Panc1 (cell line): ENCODE data around the gene IRF2BP2. TPM values are rescaled to one million over a fixed set of nuclear protein-coding genes. Genes with fewer than 3 reads are reported as not detected.

Experiments
- ATAC-seq: fragments of 200-7000 bp; cut with Tn5 transposase; 2 replicates; pipeline ENCODE4 v1.9.1; 2020; ENCODE audit warnings: mild to moderate bottlenecking, moderate library complexity
- BruUV-seq: library from RNA; stranded (reverse); fragments of 400-500 nt; replicated peaks from 2 replicates; lab custom pipeline; 2021; lab: Mats Ljungman, UMichigan
- CTCF ChIA-PET: fragments of 300-600 bp; sonication (Branson Sonifier 250); formaldehyde crosslinking; loops from one replicate; lab custom pipeline; 2022; ENCODE audit warnings: antibody characterized with exemption; lab: Charles Lee
- POLR2A ChIA-PET: fragments of 300-600 bp; sonication (Branson Sonifier 250); formaldehyde crosslinking; loops from one replicate; lab custom pipeline; 2022; ENCODE audit warnings: antibody characterized with exemption; lab: Charles Lee
- DNase-seq: peaks from one replicate; pipeline ENCODE4 v3.0.0-alpha.2; 2010; ENCODE audit warnings: low read depth, low spot score
- H3K27ac ChIP-seq: 2 replicates; pipeline ENCODE4 v1.5.1; 2011; ENCODE audit warnings: mild to moderate bottlenecking, low read length, inconsistent platforms
- H3K27me3 ChIP-seq: fragments of 200-500 bp; sonication (Bioruptor generic); 2 replicates; pipeline ENCODE4 v1.6.0; 2014; ENCODE audit warnings: low read length, inconsistent platforms; ENCODE audit not compliant: control insufficient read depth, insufficient read depth
- H3K36me3 ChIP-seq: fragments of 200-500 bp; sonication (Bioruptor generic); 2 replicates; pipeline ENCODE4 v1.5.1; 2014; ENCODE audit warnings: inconsistent platforms, mild to moderate bottlenecking, low read length, moderate library complexity; ENCODE audit not compliant: control insufficient read depth, insufficient read depth
- H3K4me1 ChIP-seq: 2 replicates; pipeline ENCODE4 v1.5.1; 2011; ENCODE audit warnings: inconsistent platforms, mild to moderate bottlenecking, low read length, moderate library complexity; ENCODE audit not compliant: control insufficient read depth, insufficient read depth
- H3K4me3 ChIP-seq, 2 experiments: 2 replicates each; pipeline ENCODE4 v1.5.1; 2011 to 2012; ENCODE audit warnings: low read depth in 2 of 2, low read length in 2 of 2, mild to moderate bottlenecking in 2 of 2, inconsistent platforms in 1 of 2, moderate library complexity in 1 of 2
- H3K9me3 ChIP-seq: fragments of 200-500 bp; sonication (Bioruptor generic); 2 replicates; pipeline ENCODE4 v1.5.1; 2014; ENCODE audit warnings: low read depth, mild to moderate bottlenecking, inconsistent platforms, low read length, moderate library complexity; ENCODE audit not compliant: control insufficient read depth, insufficient read depth
- CTCF ChIP-seq: fragments of 450-650 bp; IDR thresholded peaks from 2 replicates; pipeline ENCODE4 v1.5.1; 2017; ENCODE audit warnings: mild to moderate bottlenecking
- POLR2AphosphoS5 ChIP-seq: IDR thresholded peaks from 2 replicates; pipeline ENCODE4 v1.6.1; 2012; ENCODE audit warnings: mild to moderate bottlenecking, low read depth, low read length, moderate library complexity
- REST ChIP-seq, 2 experiments: IDR thresholded peaks; 2 replicates each; pipeline ENCODE4 v1.6.1; 2011 to 2012; ENCODE audit warnings: low read depth in 2 of 2, control low read depth in 1 of 2, low read length in 1 of 2, mild to moderate bottlenecking in 1 of 2, moderate library complexity in 1 of 2; ENCODE audit not compliant: insufficient read depth in 1 of 2
- SIN3A ChIP-seq: IDR thresholded peaks from 2 replicates; pipeline ENCODE4 v1.6.1; 2012; ENCODE audit warnings: low read depth, mild to moderate bottlenecking, low read length, moderate library complexity, borderline replicate concordance; ENCODE audit not compliant: insufficient read depth
- TCF7L2 ChIP-seq: IDR thresholded peaks from 2 replicates; pipeline ENCODE4 v1.6.1; 2011; ENCODE audit warnings: mild to moderate bottlenecking, low read depth, low read length, inconsistent platforms
- in situ Hi-C: cut with HindIII; loops from 2 replicates; pipeline ENCODE4 v1.10.0; 2016; ENCODE audit warnings: low sequenced_read_pairs, low pct_unique_long_range_greater_than_20kb
- intact Hi-C: fragments of 100-400 bp; cut with micrococcal nuclease; formaldehyde crosslinking; loops from one replicate; pipeline ENCODE4 v1.10.0; 2022; ENCODE audit not compliant: unreplicated experiment
- total RNA-seq: library from RNA; stranded (reverse); gene quantifications from one replicate; pipeline ENCODE4 v1.2.1, GENCODE V29; 2021; ENCODE audit not compliant: unreplicated experiment

IRF2BP2 gene
- total RNA-seq, 1 experiment from 2014 or later: 187 TPM

- DNase-seq: no peak
- in situ Hi-C loops (no loop called here), intact Hi-C loops (no loop called here)
- no peak overlapping the region for H3K4me3 ChIP-seq
- TF ChIP-seq SIN3A: no peak
- TF ChIP-seq CTCF: no peak
- no peak for TF ChIP-seq TCF7L2
- no peak for TF ChIP-seq POLR2AphosphoS5
- no peak for TF ChIP-seq REST (IDR thresholded peaks at IDR 0.05; ENCODE audit: insufficient read depth in 1 of 2, low read depth in 2 of 2, low read length in 1 of 2)
- no peaks in the 10 kb centered on the region for H3K4me1 ChIP-seq
- H3K9me3 ChIP-seq: peaks cover 17% of the 10 kb centered on the region; the same call in 1 of the 2 replicates
- no TSS peak for BruUV-seq
- H3K27me3 ChIP-seq: no peaks in the 10 kb centered on the region
- H3K36me3 ChIP-seq: no peaks in the 10 kb centered on the region
- no peak overlapping the region for H3K27ac ChIP-seq
- ChIA-PET POLR2A (no interaction called here), CTCF (no interaction called here)
- no peak for ATAC-seq
These were observed 17.7 kb downstream of the IRF2BP2 start for GRCh38 chr1:234592240-234592639.

- DNase-seq (no peak), ATAC-seq (no peak)
- peaks cover 15% of the 10 kb centered on the region; the same call in 1 of the 2 replicates for H3K9me3 ChIP-seq
- no peak overlapping the region for H3K4me3 ChIP-seq
- intact Hi-C loops (no loop called here), in situ Hi-C loops (no loop called here)
- H3K27ac ChIP-seq: no peak overlapping the region; the same call in 1 of the 2 replicates
- ChIA-PET POLR2A (no interaction called here), CTCF (no interaction called here)
- no peaks in the 10 kb centered on the region for H3K36me3 ChIP-seq
- no peaks in the 10 kb centered on the region for H3K27me3 ChIP-seq
- no peaks in the 10 kb centered on the region; the same call in 1 of the 2 replicates for H3K4me1 ChIP-seq
- no TSS peak for BruUV-seq
- TF ChIP-seq REST (IDR thresholded peaks at IDR 0.05; ENCODE audit: insufficient read depth in 1 of 2, low read depth in 2 of 2, low read length in 1 of 2) (no peak), POLR2AphosphoS5 (no peak), CTCF (no peak), SIN3A (no peak), TCF7L2 (no peak)
These were observed 18.8 kb downstream of the IRF2BP2 start for GRCh38 chr1:234591131-234591530.
